ENCODE results near the gene CASTOR1.

The CASTOR1 gene

GRCh38 chr22:30286331-30286730 lies 3.0 kb downstream of the CASTOR1 start:
- Histone ChIP-seq H3K79me2 (ENCODE audit: insufficient read depth, low read length) (no peaks in the 10 kb centered on the region), H3K27me3 (ENCODE audit: low read length) (no peaks in the 10 kb centered on the region), H2AFZ (ENCODE audit: low read depth, low read length, severe bottlenecking) (no peak overlapping the region), H3K27ac (ENCODE audit: low read depth, low read length) (no peak overlapping the region), H3K9ac (ENCODE audit: low read length) (no peak overlapping the region), H3K4me3 (ENCODE audit: insufficient read depth, low read length, poor library complexity, severe bottlenecking) (no peak overlapping the region), H3K4me2 (ENCODE audit: low read depth, low read length, poor library complexity, severe bottlenecking) (no peak overlapping the region), H3K36me3 (ENCODE audit: low read length) (no peaks in the 10 kb centered on the region), H3F3A (ENCODE audit: insufficient read depth) (peaks cover 5% of the 10 kb centered on the region; the same call in 1 of the 2 replicates), H3K9me2 (replicated peaks; ENCODE audit: insufficient read depth, low read length) (no peaks in the 10 kb centered on the region), H4K20me1 (ENCODE audit: low read depth, low read length) (no peaks in the 10 kb centered on the region), H3K9me3 (ENCODE audit: insufficient read depth, low read length) (no peaks in the 10 kb centered on the region)
- TF ChIP-seq, protein P1, sequence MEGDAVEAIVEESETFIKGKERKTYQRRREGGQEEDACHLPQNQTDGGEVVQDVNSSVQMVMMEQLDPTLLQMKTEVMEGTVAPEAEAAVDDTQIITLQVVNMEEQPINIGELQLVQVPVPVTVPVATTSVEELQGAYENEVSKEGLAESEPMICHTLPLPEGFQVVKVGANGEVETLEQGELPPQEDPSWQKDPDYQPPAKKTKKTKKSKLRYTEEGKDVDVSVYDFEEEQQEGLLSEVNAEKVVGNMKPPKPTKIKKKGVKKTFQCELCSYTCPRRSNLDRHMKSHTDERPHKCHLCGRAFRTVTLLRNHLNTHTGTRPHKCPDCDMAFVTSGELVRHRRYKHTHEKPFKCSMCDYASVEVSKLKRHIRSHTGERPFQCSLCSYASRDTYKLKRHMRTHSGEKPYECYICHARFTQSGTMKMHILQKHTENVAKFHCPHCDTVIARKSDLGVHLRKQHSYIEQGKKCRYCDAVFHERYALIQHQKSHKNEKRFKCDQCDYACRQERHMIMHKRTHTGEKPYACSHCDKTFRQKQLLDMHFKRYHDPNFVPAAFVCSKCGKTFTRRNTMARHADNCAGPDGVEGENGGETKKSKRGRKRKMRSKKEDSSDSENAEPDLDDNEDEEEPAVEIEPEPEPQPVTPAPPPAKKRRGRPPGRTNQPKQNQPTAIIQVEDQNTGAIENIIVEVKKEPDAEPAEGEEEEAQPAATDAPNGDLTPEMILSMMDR (IDR thresholded peaks at IDR 0.05; ENCODE audit: insufficient read depth, low read length, poor library complexity, severe bottlenecking), result no peak
- no peak for TF ChIP-seq EZH2phosphoT487 (conservative IDR thresholded peaks at IDR 0.05; ENCODE audit: low read length)

DNA sequence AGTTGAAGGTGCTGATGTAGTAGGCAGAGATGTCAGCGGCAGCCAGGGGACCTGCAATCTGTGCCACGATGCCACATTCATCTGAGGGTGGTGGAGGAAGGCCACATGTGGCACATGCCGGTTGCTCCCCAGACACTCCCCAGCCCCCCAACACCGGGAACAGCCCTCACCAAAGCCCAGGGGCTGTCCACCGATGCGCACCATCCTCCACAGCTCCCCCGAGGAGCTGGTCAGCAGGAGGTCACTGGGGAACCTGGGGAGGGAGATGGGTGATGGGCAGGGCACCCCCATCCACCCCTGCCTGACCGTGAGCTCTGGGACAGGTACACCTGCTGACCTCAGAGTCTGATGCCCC lies 3.5 kb downstream of the CASTOR1 start:
- H3F3A ChIP-seq (ENCODE audit: insufficient read depth), result peaks cover 5% of the 10 kb centered on the region; the same call in 1 of the 2 replicates

GRCh38 chr22:30285176-30285845 lies 4.0 kb downstream of the CASTOR1 start:
- H3K4me2 ChIP-seq (ENCODE audit: low read depth, low read length, poor library complexity, severe bottlenecking), result no peak overlapping the region
- H3K9ac ChIP-seq (ENCODE audit: low read length), result no peak overlapping the region
- H3K27ac ChIP-seq (ENCODE audit: low read depth, low read length), result no peak overlapping the region
- TF ChIP-seq, protein P1 (IDR thresholded peaks at IDR 0.05; ENCODE audit: insufficient read depth, low read length, poor library complexity, severe bottlenecking), result no peak
- TF ChIP-seq EZH2phosphoT487 (conservative IDR thresholded peaks at IDR 0.05; ENCODE audit: low read length), result no peak
- no peaks in the 10 kb centered on the region for H3K9me2 ChIP-seq (replicated peaks; ENCODE audit: insufficient read depth, low read length)
- no peaks in the 10 kb centered on the region for H4K20me1 ChIP-seq (ENCODE audit: low read depth, low read length)
- H3K79me2 ChIP-seq (ENCODE audit: insufficient read depth, low read length), result no peaks in the 10 kb centered on the region
- H3F3A ChIP-seq (ENCODE audit: insufficient read depth), result peaks cover 5% of the 10 kb centered on the region; the same call in 1 of the 2 replicates
- H3K9me3 ChIP-seq (ENCODE audit: insufficient read depth, low read length), result no peaks in the 10 kb centered on the region
- H3K4me3 ChIP-seq (ENCODE audit: insufficient read depth, low read length, poor library complexity, severe bottlenecking), result no peak overlapping the region
- H3K27me3 ChIP-seq (ENCODE audit: low read length), result no peaks in the 10 kb centered on the region
- H2AFZ ChIP-seq (ENCODE audit: low read depth, low read length, severe bottlenecking), result no peak overlapping the region
- H3K36me3 ChIP-seq (ENCODE audit: low read length), result no peaks in the 10 kb centered on the region

More for the DNA sequence above, 3.5 kb downstream of the CASTOR1 start:
- no peaks in the 10 kb centered on the region for H3K79me2 ChIP-seq (ENCODE audit: insufficient read depth, low read length)
- H3K27me3 ChIP-seq (ENCODE audit: low read length), result no peaks in the 10 kb centered on the region
- H3K4me2 ChIP-seq (ENCODE audit: low read depth, low read length, poor library complexity, severe bottlenecking), result no peak overlapping the region
- TF ChIP-seq EZH2phosphoT487 (conservative IDR thresholded peaks at IDR 0.05; ENCODE audit: low read length), result no peak
- TF ChIP-seq, protein P1 (IDR thresholded peaks at IDR 0.05; ENCODE audit: insufficient read depth, low read length, poor library complexity, severe bottlenecking), result no peak
- H3K4me3 ChIP-seq (ENCODE audit: insufficient read depth, low read length, poor library complexity, severe bottlenecking), result no peak overlapping the region
- H3K27ac ChIP-seq (ENCODE audit: low read depth, low read length), result no peak overlapping the region
- H2AFZ ChIP-seq (ENCODE audit: low read depth, low read length, severe bottlenecking), result no peak overlapping the region
- no peaks in the 10 kb centered on the region for H4K20me1 ChIP-seq (ENCODE audit: low read depth, low read length)
- no peaks in the 10 kb centered on the region for H3K9me2 ChIP-seq (replicated peaks; ENCODE audit: insufficient read depth, low read length)
- H3K9ac ChIP-seq (ENCODE audit: low read length), result no peak overlapping the region
- no peaks in the 10 kb centered on the region for H3K9me3 ChIP-seq (ENCODE audit: insufficient read depth, low read length)
- H3K36me3 ChIP-seq (ENCODE audit: low read length), result no peaks in the 10 kb centered on the region

All from SU-DHL-6 (cell line).